B cell (primary cell): ENCODE results near the gene MYH10. TPM values are rescaled to one million over a fixed set of nuclear protein-coding genes. Genes with fewer than 3 reads are reported as not detected.

Experiments used
- ATAC-seq: fragments of 200-7000 bp; cut with Tn5 transposase; one replicate; pipeline ENCODE4 v1.10.0; 2021; ENCODE audit warnings: low read depth, mild to moderate bottlenecking, moderate number of reproducible peaks, moderate library complexity
- CTCF ChIA-PET: fragments of 350-600 bp; sonication (Branson Sonifier 250); formaldehyde crosslinking; loops from one replicate; lab custom pipeline; 2021; ENCODE audit warnings: antibody characterized with exemption, inconsistent platforms; lab: Charles Lee
- POLR2A ChIA-PET: fragments of 350-600 bp; sonication (Branson Sonifier 250); formaldehyde crosslinking; loops from one replicate; lab custom pipeline; 2021; ENCODE audit warnings: antibody characterized with exemption; lab: Charles Lee
- DNase-seq: peaks from one replicate; pipeline ENCODE4 v3.0.0; 2013
- H2AFZ ChIP-seq: 2 replicates; pipeline ENCODE4 v1.6.1; 2012; ENCODE audit warnings: mild to moderate bottlenecking, low read depth, low read length; ENCODE audit not compliant: insufficient read depth, poor library complexity, severe bottlenecking
- H3K27ac ChIP-seq, 2 donors: 1 replicate in 1 of 2; 2 replicates in 1 of 2; pipeline ENCODE4 v1.5.1; 2012 to 2013; ENCODE audit warnings: low read length in 2 of 2, mild to moderate bottlenecking in 2 of 2, moderate library complexity in 1 of 2
- H3K27me3 ChIP-seq, 4 experiments: fragments of 200-600 bp in 1 of 4; sonication (generic) in 1 of 4; replicated peaks in 1 of 4; 1 replicate in 2 of 4; 2 replicates in 2 of 4; pipeline versions ENCODE4 v1.6.1 to v1.7.0; 2013 to 2016; ENCODE audit warnings: low read length in 3 of 4, mild to moderate bottlenecking in 2 of 4, mixed read lengths in 1 of 4, moderate library complexity in 1 of 4; ENCODE audit not compliant: insufficient read depth in 4 of 4, control insufficient read depth in 3 of 4; ENCODE audit errors: control extremely low read depth in 1 of 4
- H3K36me3 ChIP-seq, 2 experiments: replicated peaks in 1 of 2; 1 replicate in 1 of 2; 2 replicates in 1 of 2; pipeline versions ENCODE4 v1.6.1 to v1.7.1; 2013; ENCODE audit warnings: low read length in 1 of 2; ENCODE audit not compliant: insufficient read depth in 2 of 2, control insufficient read depth in 1 of 2; ENCODE audit errors: control extremely low read depth in 1 of 2, extremely low read depth in 1 of 2
- H3K4me1 ChIP-seq, 2 donors: fragments of 200-600 bp in 1 of 2; sonication (generic) in 1 of 2; 1 replicate in 1 of 2; 2 replicates in 1 of 2; pipeline versions ENCODE4 v1.5.1 to v1.6.1; 2013 to 2017; ENCODE audit warnings: low read length in 2 of 2; ENCODE audit not compliant: control insufficient read depth in 2 of 2, insufficient read depth in 2 of 2
- H3K4me2 ChIP-seq: replicated peaks from 2 replicates; pipeline ENCODE3; 2012; ENCODE audit warnings: mild to moderate bottlenecking, low read depth, low read length; ENCODE audit not compliant: poor library complexity, severe bottlenecking
- H3K4me3 ChIP-seq, 5 experiments: fragments of 200-600 bp in 1 of 5; sonication (generic) in 1 of 5; 1 replicate in 3 of 5; 2 replicates in 2 of 5; pipeline versions ENCODE4 v1.5.1 to v1.7.0; 2011 to 2016; ENCODE audit warnings: low read length in 4 of 5, mild to moderate bottlenecking in 4 of 5, low read depth in 2 of 5, control low read depth in 1 of 5, moderate library complexity in 1 of 5; ENCODE audit not compliant: insufficient read depth in 1 of 5; ENCODE audit errors: control extremely low read depth in 1 of 5, extremely low read depth in 1 of 5
- H3K79me2 ChIP-seq: fragments of 200-600 bp; sonication (generic); one replicate; pipeline ENCODE4 v1.6.0; 2016; ENCODE audit warnings: low read length; ENCODE audit not compliant: control insufficient read depth, insufficient read depth
- H3K9ac ChIP-seq: fragments of 200-600 bp; sonication (generic); 2 replicates; pipeline ENCODE4 v1.6.1; 2017; ENCODE audit warnings: mild to moderate bottlenecking, low read length, moderate library complexity
- H3K9me3 ChIP-seq, 3 donors: one replicate each; pipeline versions ENCODE4 v1.6.1 to v1.7.1; 2013; ENCODE audit warnings: low read length in 2 of 3; ENCODE audit not compliant: control insufficient read depth in 2 of 3, insufficient read depth in 1 of 3; ENCODE audit errors: control extremely low read depth in 1 of 3
- H4K20me1 ChIP-seq: 2 replicates; pipeline ENCODE4 v1.6.0; 2012; ENCODE audit warnings: mild to moderate bottlenecking, low read length; ENCODE audit not compliant: insufficient read depth, control insufficient read depth, poor library complexity, severe bottlenecking
- H3K27ac Mint-ChIP-seq: one replicate; pipeline ENCODE4 v1.8.0; 2021; ENCODE audit warnings: mixed read lengths
- H3K27me3 Mint-ChIP-seq: one replicate; pipeline ENCODE4 v1.8.0; 2021; ENCODE audit warnings: mixed read lengths
- H3K4me1 Mint-ChIP-seq: one replicate; pipeline ENCODE4 v1.8.0; 2021; ENCODE audit warnings: mixed read lengths
- H3K4me3 Mint-ChIP-seq: one replicate; pipeline ENCODE4 v1.8.0; 2021; ENCODE audit warnings: mixed read lengths
- H3K9me3 Mint-ChIP-seq: one replicate; pipeline ENCODE4 v1.8.0; 2022; ENCODE audit warnings: mixed read lengths; ENCODE audit not compliant: insufficient read depth
- CTCF ChIP-seq: fragments of 200-600 bp; IDR thresholded peaks from one replicate; pipeline ENCODE4 v1.8.0; 2022; ENCODE audit warnings: antibody characterized with exemption, mild to moderate bottlenecking
- EZH2 ChIP-seq: IDR thresholded peaks from 2 replicates; pipeline ENCODE4 v1.6.1; 2012; ENCODE audit warnings: borderline replicate concordance, low read depth, mild to moderate bottlenecking, moderate library complexity, low read length; ENCODE audit not compliant: insufficient read depth, poor library complexity, severe bottlenecking
- WGBS: methylation state at CpG from one replicate; pipeline ENCODE4 v1.1.5; 2013; ENCODE audit warnings: missing lambda C conversion rate; ENCODE audit not compliant: insufficient coverage; 5-methylcytosine and 5-hydroxymethylcytosine counted together
- intact Hi-C: fragments of 100-400 bp; cut with micrococcal nuclease; formaldehyde crosslinking; loops from one replicate; pipeline ENCODE4 v1.10.0; 2022
- polyA plus RNA-seq: library from polyadenylated mRNA; depleted of rRNA; stranded (reverse); fragments of >200 nt; gene quantifications from 2 replicates; pipeline ENCODE4 v1.2.3, GENCODE V29; 2012
- total RNA-seq, 2 donors: library from RNA; stranded (reverse); fragments of 120-200 nt in 1 of 2; gene quantifications; 1 replicate in 1 of 2; 2 replicates in 1 of 2; pipeline versions ENCODE4 v1.2.3 to v1.2.4, GENCODE V29; 2013 to 2022

The MYH10 gene
- total and polyA plus RNA-seq, 2 donors (not counting 1 experiment from before 2014, with no cell fraction given): 0.04 to 1.7 TPM

GRCh38 chr17:8585911-8586310 is 44.6 kb downstream of the MYH10 start:
- no CpG with 5 or more reads among the region's 1 CpG for WGBS
- Histone ChIP-seq H3K9ac (no peak overlapping the region), H3K36me3 (no peaks in the 10 kb centered on the region), H3K27me3 (no peaks in the 10 kb centered on the region), H3K9me3 (no peaks in the 10 kb centered on the region), H3K27ac (no peak overlapping the region), H3K4me2 (no peak overlapping the region), H3K4me1 (no peaks in the 10 kb centered on the region), H3K79me2 (no peaks in the 10 kb centered on the region), H3K4me3 (no peak overlapping the region), H4K20me1 (no peaks in the 10 kb centered on the region), H2AFZ (no peak overlapping the region)
- ChIA-PET CTCF (no interaction called here), POLR2A (no interaction called here)
- peaks cover 4% of the 10 kb centered on the region for H3K4me1 Mint-ChIP-seq
- H3K27ac Mint-ChIP-seq: no peak overlapping the region
- peaks cover 13% of the 10 kb centered on the region for H3K27me3 Mint-ChIP-seq
- DNase-seq (no peak), ATAC-seq (no peak)
- TF ChIP-seq CTCF (no peak), EZH2 (no peak)
- no peak overlapping the region for H3K4me3 Mint-ChIP-seq
- no peaks in the 10 kb centered on the region for H3K9me3 Mint-ChIP-seq
- intact Hi-C loops: no loop called here

GRCh38 chr17:8583954-8584353 is 46.6 kb downstream of the MYH10 start:
- Histone ChIP-seq H3K4me2 (no peak overlapping the region), H3K4me3 (no peak overlapping the region), H4K20me1 (no peaks in the 10 kb centered on the region), H3K4me1 (no peaks in the 10 kb centered on the region), H3K27me3 (no peaks in the 10 kb centered on the region), H3K36me3 (no peaks in the 10 kb centered on the region), H2AFZ (no peak overlapping the region), H3K9ac (no peak overlapping the region), H3K27ac (no peak overlapping the region), H3K79me2 (no peaks in the 10 kb centered on the region), H3K9me3 (no peaks in the 10 kb centered on the region)
- no peak for ATAC-seq
- DNase-seq: no peak
- ChIA-PET POLR2A (no interaction called here), CTCF (no interaction called here)
- WGBS: 100% methylated on average over 1 of the region's 2 CpGs
- Mint-ChIP-seq H3K4me3 (no peak overlapping the region), H3K4me1 (peaks cover 4% of the 10 kb centered on the region), H3K27me3 (peaks cover 13% of the 10 kb centered on the region), H3K27ac (no peak overlapping the region), H3K9me3 (no peaks in the 10 kb centered on the region)
- TF ChIP-seq CTCF: no peak
- TF ChIP-seq EZH2: no peak
- intact Hi-C loops: no loop called here
